HG03571 (cell line): ENCODE measurements around the gene TCF3.
"Not testable (repeated sequence)": the region's sequence is repeated elsewhere in the genome, so short reads cannot be mapped to it uniquely, and the experiment has no call there.

Source experiments
- ATAC-seq: cut with Tn5 transposase; IDR thresholded peaks from one replicate; pipeline ENCODE4 v1.9.1; 2021; ENCODE audit not compliant: unreplicated experiment

The TCF3 gene

DNA sequence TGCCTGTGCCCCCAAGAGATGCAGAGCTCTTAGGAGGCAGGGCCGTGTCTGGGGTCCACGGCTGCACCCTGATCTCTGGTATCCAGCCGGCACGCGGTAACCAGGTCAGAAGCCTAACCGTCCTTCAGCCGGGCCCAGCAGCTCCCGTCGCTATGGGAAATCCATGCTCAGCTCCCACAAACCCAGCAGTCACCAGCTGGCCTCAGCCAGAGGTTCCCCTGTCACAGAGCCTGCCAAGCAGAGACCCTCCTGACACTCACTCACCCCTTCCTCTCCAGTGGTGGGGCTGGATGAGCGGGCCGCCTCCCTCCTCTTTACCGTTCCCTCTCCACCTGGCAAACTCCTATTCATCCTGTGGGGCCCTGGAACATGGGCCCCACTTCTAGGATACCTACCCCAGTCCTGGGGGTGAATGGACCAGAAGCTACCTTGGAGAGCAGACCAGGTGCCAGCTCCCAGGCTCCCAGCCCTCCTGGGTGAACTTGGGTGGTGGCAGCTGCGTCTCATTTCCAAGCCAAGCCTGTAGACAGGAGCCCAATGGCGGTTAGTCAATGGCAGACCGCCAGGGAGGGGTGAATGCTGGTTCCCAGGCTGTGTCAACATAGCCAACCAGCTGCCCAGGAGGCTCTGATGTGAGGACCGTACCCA, 21.4 kb upstream of the TCF3 start:
- no peak for ATAC-seq

DNA sequence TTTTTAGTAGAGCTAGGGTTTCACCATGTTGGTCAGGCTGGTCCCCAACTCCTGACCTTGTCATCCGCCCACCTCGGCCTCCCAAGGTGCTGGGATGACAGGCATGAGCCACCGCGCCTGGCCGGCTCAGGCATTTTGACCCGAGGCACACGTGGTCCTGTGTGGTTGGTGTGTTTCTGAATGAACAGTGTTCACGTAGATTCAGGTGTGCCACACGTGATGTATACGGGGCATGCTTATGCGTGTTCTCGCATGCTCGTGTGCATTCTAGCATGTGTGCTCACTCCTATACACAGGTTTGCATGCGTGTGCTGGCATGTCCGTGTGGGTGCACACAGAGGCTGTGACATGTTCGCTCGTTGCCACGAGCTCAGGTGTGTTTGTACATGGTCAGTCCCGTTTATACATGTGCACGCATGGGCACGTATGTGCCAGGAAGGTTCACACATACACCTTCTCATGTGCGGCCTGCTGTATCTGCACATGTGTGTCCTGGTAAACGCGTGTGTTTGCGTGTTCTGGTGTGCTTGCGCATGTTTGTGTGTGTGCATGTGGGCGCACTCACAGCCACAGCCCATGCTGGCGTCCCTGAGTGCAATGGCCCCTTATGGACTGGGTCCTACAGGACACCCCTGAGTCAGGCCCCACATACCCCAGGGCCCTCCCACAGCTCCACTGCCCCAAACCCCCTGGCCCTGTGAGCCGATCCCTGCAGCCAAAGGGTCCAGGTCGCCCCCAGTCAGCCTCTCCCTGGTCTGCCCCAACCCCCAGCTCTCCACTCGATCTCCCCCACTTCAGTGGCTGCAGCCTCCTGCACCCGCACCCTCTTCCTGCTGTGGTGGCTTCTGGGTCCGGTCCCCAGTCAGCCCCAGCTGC, 20.6 kb upstream of the TCF3 start:
- ATAC-seq = no peak

DNA sequence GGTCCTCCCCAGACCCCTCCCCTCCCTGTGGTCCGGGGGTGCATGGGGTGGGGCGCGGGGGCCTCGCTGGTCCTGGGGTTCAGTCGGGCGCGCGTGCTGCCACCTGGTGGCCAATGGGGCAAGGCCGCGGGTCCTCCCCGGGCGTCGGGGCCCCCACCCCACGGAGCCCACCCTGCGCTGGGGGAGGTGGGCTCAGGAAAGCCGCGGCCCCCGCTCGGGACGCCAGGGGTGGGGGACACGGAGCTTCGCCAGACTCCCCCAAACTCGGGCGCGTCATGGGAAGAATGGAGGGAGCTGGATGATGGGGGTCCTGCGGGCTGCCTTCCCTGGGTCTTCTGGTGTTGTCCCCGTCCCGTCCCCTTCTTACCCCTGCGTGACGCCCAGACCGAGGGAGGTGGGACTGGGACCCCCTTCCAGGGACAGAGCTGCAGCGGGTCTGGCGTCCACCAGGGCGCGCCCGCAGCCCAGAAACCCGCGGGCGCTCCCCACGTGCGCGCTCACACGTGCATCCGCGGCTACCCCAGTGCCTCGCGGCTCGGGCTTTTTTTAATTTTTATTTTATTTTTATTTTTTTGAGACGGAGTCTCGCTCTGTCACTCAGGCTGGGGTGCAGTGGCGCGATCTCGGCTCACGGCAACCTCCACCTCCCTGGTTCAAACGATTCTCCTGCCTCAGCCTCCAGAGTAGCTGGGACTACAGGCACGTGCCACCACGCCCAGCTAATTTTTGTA, 19.8 kb upstream of the TCF3 start:
- ATAC-seq = no peak

DNA sequence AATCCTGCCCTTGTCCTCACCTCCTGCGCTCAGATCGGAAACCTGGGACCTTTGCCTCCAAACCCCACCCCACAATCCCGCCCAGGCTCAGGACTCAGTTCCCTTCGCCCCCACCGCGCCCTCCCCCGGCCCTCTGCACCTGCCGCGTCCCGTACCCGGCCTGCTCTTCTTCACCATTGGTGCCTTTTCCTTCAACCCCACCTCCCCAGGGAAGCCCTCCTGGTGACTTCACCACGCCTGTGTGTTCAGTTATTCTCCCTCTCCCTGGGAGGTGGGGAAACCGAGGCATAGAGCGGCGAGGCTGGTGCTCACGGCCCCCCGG, 19.3 kb upstream of the TCF3 start:
- no peak for ATAC-seq

DNA sequence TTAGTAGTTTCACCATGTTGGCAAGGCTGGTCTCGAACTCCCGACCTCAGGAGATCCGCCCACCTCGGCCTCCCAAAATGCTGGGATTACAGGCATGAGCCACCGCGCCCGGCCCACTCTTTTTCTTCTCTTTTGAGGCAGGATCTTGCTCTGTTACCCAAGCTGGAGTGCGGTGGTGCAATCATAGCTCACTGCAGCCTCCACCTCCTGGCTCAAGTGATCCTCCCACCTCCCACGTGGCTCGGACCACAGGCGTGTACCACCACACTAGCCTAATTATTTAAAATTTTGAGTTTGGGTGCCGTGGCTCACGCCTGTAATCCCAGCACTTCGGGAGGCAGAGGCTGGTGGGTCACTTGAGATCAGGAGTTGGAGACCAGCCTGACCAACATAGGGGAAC, 18.3 kb upstream of the TCF3 start:
- not testable (repeated sequence) for ATAC-seq

DNA sequence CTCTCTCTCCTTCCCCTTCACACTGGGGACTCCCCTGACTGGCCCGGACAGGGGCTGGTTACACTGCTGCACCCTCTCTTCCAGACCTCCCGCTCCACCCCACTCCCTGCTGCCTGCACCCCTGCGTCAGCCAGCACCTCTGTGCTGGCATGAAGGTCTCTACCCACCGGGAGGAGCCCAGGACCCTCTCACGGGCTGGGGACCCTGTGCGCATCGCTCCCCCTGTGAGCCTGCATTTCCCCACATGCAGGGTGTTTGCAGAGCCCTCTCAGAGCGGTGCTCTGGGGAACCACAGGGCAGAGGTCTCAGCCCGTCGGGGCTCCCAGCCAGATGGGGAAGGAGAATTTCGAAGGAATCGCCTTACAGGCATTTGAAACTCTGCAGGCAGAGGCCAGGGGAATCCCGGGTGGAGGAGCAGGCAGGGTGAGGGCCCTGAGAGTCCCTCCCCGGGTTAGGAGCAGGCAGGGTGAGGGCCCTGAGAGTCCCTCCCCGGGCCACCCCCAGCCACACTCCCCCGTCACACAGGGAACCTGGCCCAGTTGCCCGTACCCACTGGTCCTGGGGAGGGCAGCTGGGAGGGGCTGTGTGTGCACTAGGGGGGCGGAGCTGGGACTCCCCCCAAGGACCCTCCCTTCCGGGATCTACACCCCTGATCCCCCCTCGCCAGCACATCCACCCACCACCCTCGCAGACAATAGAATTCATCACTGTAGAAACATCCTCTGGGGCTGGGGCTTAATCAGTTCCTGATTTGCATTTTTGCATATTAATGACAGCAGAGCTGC, 16.3 kb upstream of the TCF3 start:
- ATAC-seq = no peak

DNA sequence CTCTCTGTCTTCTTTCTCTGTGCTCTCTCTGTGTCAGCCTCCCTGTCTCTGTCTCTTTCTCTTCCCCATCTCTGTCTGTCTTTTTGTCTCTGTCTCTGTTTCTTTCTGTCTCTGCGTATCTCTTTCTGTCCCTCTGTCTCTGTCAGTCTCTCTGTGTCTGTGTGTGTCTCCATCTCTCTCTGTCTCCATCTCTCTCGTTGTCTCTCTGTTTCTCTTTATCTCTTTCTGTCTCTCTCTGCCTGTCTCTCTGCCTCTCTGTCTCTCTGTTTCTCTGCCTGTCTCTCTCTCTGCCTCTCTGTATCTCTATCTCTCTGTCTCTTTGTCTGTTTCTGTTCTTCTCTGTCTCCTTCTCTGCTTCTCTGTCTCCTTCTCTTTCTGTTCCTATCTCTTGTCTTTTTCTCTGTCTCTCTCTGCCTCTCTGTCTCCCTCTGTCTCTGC, 15.7 kb upstream of the TCF3 start:
- ATAC-seq = no peak

DNA sequence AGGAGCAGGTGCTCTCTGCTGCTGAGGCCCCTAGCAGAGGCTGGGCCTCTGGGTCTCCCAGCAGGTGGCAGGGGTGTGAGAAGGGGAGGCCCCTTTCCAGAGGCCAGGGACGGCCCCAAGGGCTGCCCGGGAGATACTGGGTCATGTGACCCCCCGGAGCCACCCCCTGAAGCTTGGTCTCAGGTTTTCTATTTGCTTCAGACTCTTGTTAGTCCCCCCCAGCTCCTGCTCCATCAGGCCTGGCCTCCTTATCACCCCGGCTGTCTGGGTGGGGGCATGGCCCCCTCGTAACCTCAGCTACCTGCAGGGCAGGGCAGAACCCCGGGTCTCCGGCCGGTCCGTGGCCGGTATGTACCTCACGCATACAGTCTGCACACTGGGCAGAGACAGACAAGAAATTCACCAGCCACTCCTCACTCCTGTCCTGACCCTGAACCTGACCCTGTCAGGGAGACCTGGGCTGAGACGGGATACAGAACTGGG, 13.2 kb upstream of the TCF3 start:
- ATAC-seq = no peak

DNA sequence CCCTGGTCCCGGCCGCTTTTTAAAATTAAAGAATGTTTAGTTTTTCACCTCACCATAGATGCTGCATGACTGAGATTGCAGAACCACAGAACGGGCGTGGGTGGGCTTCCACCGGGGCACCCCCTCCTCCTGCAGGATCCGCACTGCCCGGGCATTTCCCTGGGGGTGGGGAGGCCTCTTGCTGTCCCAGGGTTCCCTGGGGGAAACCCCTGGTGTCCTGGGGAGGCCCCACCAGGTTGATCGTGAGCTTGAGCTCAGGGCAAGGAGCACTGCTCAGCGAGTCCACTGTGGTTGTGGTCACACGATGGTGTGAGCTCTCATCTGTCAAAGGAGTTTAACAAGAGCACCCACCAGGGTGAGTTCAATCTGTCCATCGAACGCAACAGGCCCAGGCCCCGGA, 11.4 kb upstream of the TCF3 start:
- ATAC-seq = no peak

DNA sequence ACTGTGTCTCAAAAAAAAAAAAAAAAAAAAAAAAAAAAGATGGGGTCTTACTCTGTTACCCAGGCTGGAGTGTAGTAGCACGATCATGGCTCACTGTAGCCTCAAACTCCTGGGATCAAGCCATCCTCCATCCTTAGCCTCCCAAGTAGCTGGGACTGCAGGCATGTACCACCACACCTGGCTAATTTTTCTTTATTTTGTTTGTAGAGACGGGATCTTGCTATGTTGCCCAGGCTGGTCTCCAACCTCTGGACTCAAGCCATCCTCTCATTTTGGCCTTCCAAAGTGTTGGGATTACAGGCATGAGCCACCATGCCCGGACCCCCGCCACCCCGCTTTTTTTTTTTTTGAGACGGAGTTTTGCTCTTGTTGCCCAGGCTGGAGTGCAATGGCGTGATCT, 10.8 kb upstream of the TCF3 start:
- ATAC-seq = not testable (repeated sequence)

DNA sequence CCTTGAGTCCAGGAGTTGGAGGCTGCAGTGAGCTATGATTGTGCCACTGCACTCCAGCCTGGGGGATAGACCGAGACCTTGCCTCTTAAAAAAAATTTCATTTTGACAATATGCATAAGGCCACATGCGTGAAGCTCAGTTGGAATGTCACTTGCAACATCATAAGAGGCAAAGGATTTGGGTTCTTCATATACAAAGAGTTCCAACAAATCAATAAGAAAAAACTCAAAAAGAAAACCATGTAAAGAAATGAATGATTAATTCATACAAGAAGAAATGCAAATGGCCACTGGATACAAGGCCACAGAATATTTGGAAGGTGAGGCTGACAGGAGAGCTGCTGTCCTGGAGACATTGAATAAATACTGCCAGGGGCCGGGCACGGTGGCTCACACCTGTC, 9.6 kb upstream of the TCF3 start:
- ATAC-seq = no peak

DNA sequence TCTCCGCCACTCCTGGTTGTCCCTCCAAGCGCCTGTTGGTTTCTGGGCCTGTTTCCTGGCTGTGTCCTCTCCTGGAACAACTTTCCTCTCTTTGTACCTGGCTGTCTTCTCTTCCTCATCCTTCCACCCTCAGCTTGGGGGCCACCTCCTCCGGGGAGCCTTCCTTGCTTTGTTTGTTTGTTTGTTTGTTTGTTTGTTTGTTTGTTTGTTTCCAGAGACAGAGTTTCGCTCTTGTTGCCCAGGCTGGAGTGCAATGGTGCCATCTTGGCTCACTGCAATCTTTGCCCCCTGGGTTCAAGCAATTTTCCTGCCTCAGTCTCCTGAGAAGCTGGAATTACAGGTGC, 6.6 kb upstream of the TCF3 start:
- ATAC-seq = no peak

DNA sequence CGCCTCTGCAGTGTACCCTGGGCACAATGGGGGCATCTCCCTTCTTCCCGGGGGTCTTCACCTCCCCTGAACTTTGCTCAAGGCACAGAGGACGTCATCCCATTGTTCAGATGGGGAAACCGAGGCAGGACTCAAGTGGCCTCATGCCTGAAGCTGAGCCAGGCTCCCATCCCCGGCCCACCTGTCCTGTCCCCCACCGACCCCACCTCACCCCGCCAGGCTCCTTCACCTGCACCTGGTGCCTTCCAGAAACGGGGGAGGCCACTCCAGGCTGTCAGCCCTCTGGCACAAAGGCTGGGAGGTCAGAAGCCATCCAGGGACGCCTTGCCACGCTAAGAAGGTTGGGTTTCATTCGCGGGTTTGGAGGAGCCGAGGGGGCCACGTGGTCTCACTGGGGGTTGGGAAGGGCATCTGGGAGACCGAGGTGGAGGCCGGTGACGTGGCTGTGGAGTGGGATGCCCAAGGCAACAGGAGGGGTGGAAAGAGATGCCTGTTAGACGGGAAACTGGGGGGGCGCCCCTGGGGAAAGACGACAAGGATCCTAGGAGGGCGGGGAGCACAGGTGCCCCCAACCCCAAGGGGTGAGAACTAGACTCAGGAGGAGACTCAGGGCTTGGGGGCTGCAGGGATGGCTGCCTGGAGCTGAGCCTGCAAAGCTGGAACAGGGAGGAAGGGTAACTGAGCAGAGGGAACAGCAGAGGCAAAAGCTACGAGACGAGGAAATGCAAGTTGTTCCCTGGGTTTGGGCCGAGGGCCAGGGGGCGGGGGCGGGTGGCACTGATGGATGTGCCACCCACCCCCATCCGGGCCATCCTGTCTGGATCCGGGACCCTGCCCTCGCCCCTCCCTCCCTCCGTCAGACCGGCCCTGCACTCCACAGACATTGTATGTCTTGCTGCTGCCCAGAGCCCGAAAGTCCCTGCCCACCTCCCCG, 6.0 kb upstream of the TCF3 start:
- ATAC-seq = no peak

DNA sequence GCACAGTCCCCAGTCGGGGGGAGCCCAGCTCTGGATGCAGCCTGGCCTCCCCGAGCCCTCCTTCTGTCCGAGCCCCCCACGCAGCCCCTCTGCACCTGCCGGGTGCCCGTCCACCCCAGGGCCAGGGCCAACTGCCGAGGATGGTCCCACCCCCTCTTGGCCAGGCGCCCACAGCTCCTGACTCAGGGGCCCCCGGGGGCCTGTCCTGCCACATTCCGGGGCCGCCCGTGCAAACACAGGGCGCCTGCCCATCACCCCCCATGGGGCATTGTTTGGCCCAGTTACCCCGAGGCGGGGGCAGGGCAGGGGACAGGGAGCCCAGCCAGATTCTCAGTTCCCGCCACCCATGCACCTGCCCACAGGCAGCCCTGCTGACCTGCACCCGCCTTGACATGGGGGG, 5.3 kb upstream of the TCF3 start:
- ATAC-seq = no peak

DNA sequence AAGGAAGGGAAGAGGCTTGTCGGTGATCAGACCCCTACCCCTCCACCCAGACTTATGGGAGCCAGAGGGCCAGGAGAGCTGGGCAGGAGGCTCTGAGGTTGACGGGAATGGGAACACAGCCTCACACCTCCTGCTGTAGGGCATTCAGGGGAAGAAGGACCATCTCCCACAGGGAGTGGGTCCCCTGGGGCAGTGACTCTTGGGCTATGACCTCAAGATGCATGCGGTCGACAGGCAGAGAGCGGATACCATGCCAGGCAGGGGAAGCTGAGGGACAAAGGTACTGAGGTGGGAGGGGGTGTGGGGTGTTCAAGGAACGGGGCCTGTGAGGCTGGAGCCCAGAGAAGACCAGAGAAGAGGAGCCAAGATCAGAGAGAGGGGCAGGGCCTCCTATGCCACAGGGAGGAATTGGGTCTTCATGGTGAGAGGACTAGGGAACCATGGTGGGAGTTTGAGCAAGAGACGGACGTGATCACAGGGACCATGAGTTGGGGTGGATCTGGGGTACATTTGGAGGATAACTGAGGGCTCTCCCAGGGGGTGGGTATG, 4.6 kb upstream of the TCF3 start:
- ATAC-seq = no peak

DNA sequence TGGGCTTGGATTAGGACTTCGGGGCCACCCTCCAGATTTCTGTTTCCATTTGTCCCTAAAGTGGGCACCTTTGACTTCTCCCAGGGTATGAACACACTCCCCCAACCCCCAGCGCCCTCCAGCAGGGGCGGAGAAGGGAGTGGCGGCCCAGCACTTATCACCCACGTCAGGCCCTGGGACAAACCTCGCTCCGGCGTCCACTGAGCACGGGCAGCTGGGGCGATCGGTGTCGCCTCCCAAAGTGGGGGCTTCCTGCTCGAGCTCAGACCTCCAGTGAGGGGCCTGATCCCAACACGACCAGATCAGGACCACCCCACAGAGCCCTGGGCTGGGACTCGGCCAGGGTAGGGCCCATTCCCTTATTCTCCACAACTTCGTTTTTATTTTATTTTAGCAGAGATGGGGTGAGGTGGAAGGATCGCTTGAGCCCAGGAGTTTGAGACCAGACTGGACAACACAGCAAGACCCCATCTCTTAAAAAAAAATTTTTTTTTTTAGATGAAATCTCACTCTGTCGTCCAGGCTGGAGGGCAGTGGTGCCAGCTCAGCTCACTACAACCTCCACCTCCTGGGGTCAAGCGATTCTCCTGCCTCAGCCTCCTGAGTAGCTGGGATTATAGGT, 3.7 kb upstream of the TCF3 start:
- no peak for ATAC-seq

DNA sequence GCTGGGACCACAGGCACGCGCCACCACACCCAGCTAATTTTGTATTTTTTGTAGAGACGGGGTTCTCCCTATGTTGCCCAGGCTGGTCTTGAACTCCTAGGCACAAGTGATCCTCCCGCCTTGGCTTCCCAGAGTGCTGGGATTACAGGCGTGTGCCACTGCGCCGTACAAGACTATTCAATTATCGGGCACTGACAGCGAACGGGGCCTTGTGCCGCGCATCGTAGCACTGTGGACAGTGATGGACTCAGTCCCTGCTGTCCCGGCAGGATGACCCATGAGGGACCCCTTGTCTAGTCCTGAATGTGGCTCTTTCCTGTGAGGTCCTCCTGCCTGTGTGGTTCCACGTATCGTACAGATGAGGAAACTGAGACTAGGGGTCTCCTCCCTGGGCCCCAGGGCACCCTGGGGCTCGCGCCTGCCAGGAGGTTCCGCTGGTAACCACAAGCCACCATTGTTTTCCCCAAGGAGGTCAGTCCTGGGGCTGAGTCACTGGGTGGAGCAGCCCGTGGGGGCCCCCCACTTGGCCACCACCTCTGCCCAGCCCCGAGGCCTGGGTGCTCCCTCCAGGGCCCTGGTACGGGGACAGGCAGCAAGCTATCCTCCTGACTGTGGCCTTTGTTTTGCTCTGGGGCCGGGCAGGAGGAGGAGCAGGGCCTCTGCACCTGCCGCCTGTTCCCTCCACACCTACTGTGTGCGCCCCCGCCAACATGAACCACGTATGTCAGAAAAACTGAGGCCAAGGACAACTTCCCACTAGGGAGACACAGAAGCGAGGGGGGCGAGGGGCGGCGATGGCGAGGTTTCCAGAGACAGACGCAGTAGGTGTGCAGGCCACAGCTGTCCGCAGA, 2.9 kb upstream of the TCF3 start:
- ATAC-seq = no peak

DNA sequence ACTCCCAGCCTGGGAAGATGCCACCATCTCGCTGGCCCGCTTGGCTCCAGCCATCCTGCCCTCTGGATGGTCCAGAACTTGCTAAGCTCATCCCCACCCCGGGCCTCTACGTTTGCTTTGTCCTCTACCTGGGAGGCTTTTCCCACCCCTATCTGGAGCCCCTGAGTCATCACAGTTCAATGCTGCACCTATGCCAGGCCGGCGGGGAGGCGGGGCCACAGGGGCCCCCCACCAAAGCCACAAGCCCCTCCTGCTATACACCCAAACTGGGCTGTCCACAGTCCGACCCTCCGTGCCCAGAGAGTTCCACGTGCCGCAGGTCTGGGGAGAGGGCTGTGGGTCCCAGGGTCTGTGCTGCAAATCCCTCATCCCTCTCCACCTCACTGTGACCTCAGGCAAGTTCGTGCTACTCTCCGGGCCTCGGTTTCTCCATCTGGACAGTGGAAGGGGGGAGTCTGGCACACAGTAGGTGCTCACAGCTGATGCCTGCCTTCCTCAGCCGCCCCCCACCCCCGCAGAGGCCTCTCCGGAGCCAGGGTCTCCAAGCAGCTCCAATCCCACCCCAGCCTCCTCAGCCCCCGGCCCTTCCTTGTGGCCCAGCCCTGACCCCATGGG, 1.9 kb upstream of the TCF3 start:
- no peak for ATAC-seq
